ENCODE measurements around the gene RAB8A.
"Not testable (repeated sequence)": the region's sequence is repeated elsewhere in the genome, so short reads cannot be mapped to it uniquely, and the experiment has no call there.

Gene RAB8A

DNA sequence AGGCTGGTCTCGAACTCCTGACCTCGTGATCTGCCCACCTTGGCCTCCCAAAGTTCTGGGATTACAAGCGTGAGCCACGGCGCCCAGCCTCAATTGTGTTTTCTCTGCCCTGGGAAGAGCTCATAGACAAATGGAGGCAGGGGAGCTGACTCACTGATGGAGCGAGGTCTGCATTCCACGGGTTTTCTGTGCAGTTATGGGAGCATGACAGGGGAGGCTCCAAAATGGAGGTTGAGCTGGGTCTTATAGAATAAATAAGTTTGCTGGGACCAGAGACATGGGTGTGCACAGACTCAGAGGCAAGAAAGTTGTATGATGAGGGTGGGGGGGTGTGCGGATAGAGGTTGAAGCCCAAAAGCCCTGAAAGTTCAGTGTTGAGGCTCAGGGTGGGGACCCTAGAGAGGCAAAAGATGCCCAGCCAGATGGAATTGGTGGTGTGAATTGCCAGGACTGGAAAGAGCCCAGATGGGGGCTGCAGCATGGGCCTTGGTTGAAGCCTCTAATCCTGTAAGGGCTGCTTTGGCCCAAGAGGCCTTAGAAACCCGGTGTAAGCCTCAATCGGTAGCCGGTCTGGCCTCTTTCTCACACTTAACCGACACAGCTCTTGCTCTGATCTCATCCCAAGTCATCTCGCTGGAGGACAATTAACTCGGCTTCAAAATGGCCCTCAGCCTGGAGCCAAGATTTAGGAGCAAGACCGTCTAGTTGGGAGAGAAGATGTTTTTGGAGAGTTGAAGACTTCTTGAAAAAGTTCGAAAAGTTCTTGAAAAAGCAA is 33.5 kb upstream of the RAB8A start:
- DNase-seq (ENCODE audit: low read depth in 2 of 3, low spot score in 2 of 3), result peak in 1 of 3 experiments; percentile 21

DNA sequence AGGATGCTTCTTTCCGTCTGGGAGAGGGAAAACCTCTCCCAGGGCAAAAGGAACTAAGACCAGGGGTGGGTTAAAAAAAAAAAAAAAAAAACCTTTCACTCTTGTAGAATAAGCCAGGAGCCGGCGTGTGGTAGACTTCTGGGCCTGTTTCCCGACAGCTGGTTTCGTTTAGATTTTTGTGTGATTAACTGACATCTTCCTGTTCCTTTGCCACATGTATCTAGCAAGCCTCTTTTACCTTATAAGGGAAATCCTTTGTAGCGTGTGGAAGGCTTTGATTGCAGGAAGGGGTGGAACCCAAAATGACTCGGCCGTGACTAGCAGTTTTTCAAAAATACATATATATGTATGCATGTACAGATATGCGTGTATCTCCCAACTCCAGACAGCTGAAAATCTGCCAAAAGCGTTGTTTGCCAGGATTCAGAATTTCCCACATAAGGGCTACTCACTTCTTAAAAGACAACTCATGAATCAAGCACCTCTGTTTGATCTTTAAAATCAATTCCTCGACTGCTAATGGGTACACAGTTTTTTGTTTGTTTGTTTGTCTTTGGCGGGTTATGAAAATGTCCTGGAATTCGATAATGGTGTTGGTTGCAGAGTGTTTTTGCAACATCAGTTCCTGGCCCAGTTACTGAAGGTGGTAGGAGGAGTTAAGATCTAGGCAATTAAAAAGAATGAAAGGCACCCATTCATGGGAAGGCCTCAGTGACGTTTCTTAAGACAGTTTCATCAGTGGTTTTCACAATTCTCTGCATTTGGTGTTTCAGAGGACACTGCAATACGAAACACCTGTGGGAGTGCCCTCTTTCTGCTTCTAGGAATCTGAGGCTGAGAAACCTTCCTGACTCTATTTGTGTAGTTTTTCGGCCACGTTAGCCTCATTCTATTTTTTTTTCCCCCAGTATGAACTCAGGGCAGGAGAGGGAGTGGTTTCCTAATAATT is 32.7 kb upstream of the RAB8A start:
- peak in 1 of 3 experiments; percentile 41 for DNase-seq (ENCODE audit: low read depth in 2 of 3, low spot score in 2 of 3)

DNA sequence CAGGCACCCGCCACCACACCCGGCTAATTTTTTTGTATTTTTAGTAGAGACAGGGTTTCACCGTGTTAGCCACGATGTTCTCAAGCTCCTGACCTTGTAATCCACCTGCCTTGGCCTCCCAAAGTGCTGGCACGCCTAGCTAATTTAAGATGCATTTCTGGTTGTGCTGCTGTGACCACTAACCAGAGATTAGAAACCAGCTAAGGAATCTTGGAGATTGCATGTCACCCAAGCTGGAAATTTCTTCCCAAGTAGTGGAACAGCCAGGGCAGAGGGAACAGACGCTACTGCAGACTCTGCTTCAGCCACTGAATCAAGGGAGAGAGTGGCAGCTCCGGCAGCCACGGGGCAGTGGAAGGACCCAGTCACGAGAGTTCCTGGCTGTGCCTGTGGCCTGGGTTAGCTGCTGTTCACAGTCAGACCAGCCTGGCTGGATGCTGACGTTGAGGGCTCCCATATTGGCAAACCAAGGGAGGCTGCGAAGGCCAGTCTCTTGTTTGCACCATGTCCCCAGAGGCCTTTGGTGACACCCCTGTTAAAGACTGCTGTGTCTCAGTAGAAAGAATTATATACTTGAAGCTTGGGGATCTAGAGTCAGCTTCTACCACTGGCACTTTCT is 27.5 kb upstream of the RAB8A start:
- DNase-seq (ENCODE audit: low read depth in 2 of 3, low spot score in 2 of 3), result no peak

GRCh38 chr19:16085115-16085514 is 26.6 kb upstream of the RAB8A start:
- no peak for DNase-seq (ENCODE audit: low read depth in 2 of 3, low spot score in 2 of 3)

- not testable (repeated sequence) for DNase-seq (ENCODE audit: low read depth in 2 of 3, low spot score in 2 of 3)
Measured at GRCh38 chr19:16087404-16087803, 24.3 kb upstream of the RAB8A start.

DNA sequence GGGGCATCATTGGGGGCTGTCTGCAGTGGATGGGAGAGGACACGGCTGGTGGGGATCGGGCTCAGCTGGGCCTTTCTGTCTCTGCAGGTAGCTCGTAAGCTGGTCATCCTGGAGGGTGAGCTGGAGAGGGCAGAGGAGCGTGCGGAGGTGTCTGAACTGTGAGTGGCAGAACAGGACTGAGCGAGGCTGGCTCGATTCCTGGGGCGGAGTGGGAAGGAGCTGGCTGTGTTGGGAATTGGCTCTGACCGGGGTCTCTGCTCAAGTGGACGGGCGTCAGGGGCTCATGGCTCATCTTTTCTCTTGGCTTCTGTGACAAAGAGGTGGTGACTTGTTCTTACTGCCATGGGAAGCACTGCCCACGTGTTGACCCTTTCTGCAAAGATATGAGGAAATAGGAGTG is 23.7 kb upstream of the RAB8A start:
- DNase-seq (ENCODE audit: low read depth in 2 of 3, low spot score in 2 of 3), result no peak

GRCh38 chr19:16088351-16089009 is 23.2 kb upstream of the RAB8A start:
- no peak for DNase-seq (ENCODE audit: low read depth in 2 of 3, low spot score in 2 of 3)

DNA sequence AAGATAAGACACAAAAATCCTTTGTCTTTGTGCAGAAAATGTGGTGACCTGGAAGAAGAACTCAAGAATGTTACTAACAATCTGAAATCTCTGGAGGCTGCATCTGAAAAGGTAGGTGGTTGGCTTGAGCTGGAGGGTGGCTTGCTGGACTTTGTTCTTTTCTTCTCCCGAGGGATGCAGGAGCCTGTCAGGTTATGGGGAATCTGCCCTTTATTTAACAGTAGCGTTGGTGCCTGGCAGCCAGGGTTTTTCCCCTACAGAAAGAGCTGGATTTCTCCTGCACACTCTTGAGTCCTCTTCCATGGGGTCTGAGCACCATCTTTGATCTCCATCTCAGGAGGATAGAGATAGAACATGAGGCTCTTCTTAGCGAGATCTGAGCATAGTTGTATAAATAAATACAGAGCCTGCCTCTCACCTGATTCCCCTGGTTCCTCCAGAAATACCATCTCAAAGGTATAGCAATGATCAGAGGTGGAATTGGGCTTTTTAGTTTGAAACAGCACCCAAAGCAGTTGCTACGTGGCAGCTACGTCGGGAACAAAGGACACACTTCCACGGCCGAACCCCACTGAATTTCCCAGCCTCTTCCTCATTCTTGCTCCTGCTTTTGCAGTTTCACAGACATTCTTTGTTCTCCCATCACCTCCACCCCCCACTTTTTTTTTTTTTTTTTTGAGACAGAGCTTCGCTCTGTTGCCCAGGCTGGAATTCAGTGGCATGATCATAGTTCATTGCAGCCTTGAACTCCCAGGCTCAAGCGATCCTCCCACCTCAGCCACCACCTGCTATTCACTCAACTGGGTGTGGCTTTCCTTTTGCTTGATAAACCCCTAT is 22.5 kb upstream of the RAB8A start:
- DNase-seq (ENCODE audit: low read depth in 2 of 3, low spot score in 2 of 3), result no peak

GRCh38 chr19:16091546-16092475 is 19.9 kb upstream of the RAB8A start:
- no peak for DNase-seq (ENCODE audit: low read depth in 2 of 3, low spot score in 2 of 3)

- no peak for DNase-seq (ENCODE audit: low read depth in 2 of 3, low spot score in 2 of 3)
Measured at GRCh38 chr19:16094360-16095070, 17.2 kb upstream of the RAB8A start.

DNA sequence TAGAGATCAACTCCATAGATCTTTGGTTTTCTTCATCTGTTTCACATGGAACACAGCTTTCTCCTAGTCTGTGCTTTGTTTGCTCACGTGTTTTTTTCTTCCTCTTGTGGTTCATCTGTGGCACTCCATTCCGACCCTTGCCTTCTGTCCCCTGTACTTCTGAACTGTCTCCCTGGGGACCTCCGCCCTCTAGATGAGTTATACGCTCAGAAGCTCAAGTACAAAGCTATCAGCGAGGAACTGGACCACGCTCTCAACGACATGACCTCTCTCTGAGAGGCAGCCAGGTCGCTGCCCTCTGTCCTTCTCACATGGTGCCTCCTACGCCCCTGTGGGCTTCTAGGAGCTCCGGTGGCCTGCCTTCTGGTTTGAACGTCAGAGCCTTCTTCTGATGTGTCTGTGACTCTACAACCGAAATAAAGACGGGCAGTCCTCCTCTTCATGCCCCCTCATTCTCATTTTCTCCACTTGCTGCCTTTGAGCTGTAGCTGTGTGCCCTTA is 16.6 kb upstream of the RAB8A start:
- no peak for DNase-seq (ENCODE audit: low read depth in 2 of 3, low spot score in 2 of 3)

DNA sequence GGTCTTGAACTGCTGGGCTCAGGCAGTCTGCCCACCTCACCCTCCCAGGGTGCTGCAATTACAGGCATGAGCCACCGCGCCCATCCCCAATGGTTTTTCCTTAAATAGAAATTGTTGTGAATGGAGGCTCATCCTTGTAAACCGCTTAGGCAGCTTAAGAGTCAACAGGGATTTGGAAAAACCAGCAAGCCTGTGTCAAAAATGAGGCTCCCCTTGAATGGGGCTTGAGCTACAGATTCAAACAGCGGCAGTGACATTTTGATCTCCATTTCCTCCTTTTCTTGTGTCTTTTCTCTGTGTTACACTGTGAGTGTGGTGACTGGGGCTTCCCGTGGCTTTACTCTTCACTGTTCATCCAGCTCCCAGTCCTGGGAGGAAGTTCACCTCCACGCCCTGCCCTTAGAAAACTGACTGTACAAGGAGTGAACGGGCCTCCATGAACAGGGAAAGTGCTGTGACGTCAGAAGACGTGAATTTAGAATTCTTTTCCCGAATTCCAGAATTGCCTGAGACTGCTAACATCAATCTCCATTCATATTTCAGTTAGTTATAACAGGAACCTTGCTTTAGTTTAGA is 15.3 kb upstream of the RAB8A start:
- DNase-seq (ENCODE audit: low read depth in 2 of 3, low spot score in 2 of 3), result no peak

- no peak for DNase-seq (ENCODE audit: low read depth in 2 of 3, low spot score in 2 of 3)
Measured at GRCh38 chr19:16098416-16098768, 13.3 kb upstream of the RAB8A start.

DNA sequence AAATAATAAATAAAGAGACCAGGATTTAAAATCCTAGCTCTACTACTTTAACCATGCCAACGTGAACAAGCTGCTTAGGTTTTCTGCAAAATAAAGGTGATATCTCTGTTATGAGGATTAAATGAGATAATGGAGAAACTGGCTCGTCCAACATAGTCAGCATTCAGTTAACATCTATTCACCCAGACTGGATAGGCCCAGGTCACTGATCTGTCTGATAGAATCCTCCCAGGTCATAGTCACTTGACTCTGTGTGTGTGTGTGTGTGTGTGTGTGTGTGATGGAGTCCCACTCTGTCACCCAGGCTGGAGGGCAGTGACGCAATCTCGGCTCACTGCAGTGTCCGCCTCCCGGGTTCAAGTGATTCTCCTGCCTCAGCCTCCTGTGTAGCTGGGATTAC is 12.9 kb upstream of the RAB8A start:
- DNase-seq (ENCODE audit: low read depth in 2 of 3, low spot score in 2 of 3), result no peak

- not testable (repeated sequence) for DNase-seq (ENCODE audit: low read depth in 2 of 3, low spot score in 2 of 3)
Measured at GRCh38 chr19:16099314-16099965, 12.2 kb upstream of the RAB8A start.

- no peak for DNase-seq (ENCODE audit: low read depth in 2 of 3, low spot score in 2 of 3)
Measured at GRCh38 chr19:16100524-16100923, 11.2 kb upstream of the RAB8A start.

DNA sequence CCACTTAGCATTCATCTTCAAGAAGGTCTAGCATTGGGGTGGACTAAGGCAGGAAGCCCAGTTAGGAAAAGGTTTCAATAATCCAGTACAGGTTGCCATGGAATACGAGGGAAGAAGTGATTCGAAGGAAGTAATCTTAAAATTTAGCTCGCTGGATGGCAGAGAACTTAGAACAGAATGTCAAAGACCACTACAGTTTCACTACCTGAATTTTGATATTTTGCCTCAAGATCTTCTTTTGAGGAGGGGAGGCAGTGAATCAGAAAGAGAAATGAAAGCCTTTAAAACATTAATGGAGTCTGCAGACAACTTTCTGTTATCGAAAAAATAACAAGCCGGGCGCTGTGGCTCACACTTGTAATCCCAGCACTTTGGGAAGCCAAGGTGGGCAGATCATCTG is 7.0 kb upstream of the RAB8A start:
- no peak for DNase-seq (ENCODE audit: low read depth in 2 of 3, low spot score in 2 of 3)

GRCh38 chr19:16106121-16106520 is 5.6 kb upstream of the RAB8A start:
- no peak for DNase-seq (ENCODE audit: low read depth in 2 of 3, low spot score in 2 of 3)

Data from activated CD8-positive, alpha-beta memory T cell treated with anti-CD3 and anti-CD28 coated beads for 48 hours (primary cell).